ENCODE measurements around the gene SEC16A.

SEC16A gene

DNA sequence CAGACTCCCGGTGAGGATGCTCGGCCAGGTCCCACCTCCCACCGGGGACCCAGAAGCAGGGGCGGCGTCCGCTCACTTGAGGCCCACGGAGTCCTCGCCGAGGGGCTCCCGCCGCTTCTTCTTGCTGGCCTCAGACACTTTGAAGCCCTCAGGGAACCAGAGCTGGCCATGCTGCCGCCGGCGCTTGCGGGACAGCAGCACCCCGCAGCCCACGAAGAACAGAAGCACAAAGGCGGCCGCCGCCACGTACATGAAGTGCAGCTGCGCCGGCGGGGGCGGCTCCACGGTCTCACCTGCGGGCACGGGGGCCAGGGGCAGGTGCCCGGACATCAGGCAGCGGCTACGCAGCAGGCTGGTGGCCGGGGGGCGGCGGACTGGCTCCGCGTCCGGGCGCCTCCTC, 19.4 kb upstream of the SEC16A start:
- no peak for DNase-seq (ENCODE audit: low read depth in 3 of 3)

DNA sequence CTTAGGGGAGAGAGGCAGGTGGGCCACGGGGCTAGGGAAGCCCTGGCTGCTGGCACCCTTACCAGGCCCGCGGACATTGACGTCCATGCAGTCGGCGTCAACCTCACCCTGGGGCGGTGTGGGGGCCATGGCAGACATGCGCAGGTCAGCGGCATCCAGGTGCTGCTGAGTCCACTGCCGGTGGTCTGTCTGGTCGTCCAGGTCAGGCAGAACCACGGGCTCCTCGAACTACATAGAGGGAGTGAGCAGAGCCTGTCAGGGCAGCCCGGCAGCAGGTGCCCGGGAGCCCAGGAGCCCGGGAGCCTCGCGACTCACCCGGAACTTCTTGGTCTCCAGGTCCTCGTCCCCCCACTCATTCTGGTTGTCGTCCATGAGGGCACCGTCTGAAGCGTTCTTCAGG, 18.8 kb upstream of the SEC16A start:
- DNase-seq (ENCODE audit: low read depth in 3 of 3): no peak

DNA sequence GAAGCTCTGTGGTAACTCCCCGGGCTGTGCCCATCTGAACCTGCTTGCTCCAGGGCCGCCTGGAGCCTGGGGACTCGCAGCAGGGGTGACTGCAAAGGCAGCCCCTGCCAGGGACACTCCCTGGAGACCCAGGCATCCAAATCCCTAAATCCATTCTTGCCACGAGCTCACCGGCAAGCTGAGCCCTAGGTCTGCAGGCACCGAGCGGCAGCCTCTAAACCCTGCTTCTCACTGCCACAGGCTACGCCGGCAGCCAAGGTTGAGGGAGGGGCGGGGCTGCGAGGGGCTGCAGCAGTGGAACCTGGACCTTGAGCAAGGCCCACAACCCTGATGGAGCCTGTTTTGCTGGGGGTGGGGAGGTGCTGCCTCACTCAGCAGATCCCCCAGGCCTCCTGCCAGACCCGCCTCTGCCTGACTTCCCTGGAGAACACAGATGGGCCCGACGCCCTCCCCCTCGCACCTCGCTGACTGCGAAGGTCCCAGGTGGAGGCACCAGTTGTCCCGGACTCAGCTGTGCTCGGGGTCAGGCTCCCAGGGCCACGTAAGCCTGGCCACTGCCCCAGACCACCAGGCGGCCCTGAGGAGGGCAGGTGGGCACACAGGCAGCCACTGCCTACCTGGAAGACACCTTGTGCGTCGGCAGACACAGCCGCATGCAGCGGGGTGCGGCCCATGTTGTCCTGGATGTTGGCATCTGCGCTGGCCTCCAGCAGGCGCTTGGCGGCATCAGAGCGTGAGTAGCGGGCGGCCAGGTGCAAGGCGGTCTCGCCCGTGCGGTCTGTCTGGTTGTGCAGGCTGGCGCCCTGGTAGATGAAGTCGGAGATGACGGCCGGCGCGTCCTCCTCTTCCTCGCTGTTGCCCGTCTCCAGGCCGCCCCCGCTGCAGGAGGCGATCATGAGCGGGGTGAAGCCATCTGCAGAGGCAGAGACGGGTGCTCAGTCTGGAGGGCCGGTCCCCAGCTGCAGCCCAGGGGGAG, 17.4 kb upstream of the SEC16A start:
- no peak for DNase-seq (ENCODE audit: low read depth in 3 of 3)

DNA sequence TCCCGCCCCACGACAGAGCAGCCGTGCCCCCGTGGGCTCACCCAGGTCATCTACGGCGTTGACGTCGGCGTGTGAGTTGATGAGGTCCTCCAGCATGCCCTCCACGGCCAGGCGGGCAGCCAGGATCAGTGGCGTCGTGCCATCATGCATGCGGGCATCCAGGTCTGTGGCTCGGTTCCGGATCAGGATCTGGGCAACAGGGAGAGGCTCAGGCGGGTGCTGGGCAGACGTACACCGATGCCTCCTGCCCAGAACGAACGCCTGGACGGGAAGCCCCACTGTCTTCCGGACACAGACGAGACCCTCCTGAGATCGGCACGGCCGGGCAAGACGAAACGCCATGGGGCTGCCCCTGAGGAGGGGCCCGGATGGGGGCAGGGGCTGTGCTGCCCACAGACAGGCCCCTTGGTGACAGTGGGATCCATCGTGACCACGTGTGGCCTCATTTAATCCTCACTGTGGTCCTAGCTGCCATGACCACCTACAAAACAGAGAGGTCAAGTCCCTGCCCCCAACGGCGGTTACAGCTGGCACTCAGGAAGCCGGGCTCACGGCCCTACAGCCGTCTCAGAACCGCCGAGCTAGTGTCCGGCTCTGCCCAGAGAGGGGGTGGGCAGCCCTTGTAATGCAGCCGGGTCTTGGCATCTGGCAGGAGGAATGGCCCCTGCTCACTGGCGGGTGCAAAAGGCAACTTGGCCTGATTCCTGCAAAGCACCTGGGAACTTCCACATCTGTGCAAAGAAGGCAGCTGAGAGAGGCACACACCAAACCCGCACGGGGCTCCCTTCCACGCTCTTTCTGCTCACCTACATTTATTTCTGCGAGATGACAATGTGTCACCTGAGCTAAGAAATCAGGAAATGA, 16.5 kb upstream of the SEC16A start:
- DNase-seq (ENCODE audit: low read depth in 3 of 3): no peak

DNA sequence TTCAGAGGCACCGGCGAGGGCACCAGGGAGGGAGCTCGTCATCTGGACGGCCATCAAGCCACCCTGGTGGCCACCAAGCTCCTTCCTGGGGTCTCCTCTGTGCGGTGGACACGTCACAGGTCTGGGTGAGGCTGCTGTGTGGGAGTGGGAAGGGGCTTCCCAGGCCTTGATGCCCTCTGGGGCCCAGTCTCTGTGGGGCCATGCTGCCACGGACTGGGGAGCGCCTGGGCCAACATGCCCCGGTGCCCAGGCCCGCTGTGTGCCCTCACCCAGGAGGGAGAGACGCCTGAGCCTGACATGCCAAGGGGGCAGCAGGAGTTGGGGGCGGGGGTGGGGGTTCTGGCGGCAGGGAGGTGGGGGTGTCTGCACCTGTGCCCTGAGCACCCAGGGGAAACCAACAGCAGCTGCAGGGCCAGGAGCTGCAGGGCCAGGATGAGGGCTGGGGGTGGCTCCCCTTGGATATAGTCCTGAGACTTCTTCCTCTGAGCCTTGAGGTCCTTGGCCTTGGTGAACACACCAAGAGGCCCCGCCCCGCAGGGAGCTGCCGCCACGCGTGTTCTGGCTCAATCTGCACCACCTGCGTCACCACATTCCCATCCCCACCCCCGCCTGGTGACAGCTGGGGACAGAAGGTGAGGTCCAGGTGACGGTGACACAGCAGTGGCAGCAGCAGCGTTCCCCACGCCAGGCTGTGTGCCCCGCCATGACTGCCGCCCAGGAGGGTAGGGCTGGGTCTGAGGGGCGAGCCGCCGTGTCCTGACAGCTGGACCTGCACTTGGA, 15.3 kb upstream of the SEC16A start:
- no peak for DNase-seq (ENCODE audit: low read depth in 3 of 3)

DNA sequence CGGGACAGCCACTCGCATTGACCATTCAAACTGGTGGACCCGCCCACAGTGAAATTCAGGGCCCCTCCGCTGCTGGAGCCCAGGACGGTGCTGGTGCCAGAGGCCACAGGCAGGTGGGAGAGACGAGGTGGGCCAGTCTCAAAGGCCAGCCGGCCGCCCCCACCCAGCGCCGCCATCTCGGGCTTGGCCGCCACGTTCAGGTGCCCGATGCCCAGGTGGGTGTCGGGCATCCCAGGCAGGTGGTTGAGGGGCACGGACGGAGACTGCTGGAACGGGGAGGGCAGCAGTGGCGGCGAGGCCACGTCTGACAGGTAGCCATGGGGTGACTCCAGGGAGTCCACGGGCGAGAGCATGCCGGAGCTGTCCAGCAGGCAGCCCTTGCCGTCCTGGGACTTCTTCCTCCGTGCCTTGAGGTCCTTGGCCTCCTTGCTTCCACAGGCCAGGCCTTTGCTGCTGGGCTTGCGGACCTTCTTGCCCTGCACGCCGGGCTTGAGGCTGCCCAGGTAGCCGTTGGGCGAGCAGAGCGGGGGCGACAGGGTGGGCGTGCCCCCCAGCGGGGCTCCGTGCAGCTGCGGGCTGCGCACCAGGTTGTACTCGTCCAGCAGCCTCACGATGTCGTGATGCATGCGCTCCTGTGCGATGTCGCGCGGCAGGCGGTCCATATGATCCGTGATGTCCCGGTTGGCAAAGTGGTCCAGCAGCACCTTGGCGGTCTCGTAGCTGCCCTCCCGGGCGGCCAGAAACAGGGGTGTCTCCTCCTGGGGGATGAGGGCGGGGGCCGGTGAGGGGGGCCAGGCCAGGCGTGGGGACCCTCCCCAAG, 14.2 kb upstream of the SEC16A start:
- no peak for DNase-seq (ENCODE audit: low read depth in 3 of 3)

DNA sequence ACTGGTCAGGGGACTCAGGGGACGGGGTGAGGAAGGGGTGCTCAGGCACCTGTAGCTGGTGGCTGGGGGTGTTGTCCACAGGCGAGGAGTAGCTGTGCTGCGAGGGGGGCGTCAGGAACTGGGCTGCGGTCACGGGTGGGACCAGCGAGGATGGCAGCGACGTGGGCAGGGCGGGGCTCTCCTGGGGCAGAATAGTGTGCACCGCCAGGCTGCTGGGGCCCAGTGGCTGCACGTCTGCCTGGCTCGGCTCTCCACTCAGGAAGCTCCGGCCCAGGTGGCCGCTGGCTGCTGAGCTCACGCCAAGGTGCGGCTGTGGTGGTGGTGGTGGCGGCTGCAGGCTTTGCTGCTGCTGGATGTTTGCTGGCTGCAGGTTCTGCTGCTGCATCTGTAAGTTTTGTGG, 13.3 kb upstream of the SEC16A start:
- no peak for DNase-seq (ENCODE audit: low read depth in 3 of 3)

DNA sequence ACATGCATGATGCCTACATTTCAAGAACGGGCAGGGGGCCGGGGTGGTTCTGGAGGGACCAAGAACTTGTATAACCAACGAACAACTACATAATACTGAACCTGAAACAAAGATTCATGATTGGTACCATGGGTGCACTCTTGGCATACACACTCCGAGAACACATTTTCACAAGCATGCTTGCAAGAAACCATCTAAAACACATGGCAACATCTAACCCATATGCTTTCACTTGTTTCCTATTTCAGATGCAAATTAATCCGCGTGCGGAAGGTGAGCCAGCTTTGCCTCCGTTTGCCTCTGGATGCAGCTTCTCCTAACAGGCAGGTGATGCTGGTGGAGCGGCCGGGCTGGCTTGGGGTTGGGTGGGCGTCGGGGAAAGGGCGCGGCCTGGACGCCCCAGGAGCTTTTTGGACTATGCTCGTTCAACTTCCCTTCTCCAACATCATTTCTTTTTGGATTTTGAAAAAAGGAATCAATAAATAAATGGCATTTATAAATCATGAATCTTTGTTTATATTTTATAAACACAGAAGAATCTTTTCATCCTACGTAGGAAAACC, 12.5 kb upstream of the SEC16A start:
- DNase-seq (ENCODE audit: low read depth in 3 of 3): no peak

DNA sequence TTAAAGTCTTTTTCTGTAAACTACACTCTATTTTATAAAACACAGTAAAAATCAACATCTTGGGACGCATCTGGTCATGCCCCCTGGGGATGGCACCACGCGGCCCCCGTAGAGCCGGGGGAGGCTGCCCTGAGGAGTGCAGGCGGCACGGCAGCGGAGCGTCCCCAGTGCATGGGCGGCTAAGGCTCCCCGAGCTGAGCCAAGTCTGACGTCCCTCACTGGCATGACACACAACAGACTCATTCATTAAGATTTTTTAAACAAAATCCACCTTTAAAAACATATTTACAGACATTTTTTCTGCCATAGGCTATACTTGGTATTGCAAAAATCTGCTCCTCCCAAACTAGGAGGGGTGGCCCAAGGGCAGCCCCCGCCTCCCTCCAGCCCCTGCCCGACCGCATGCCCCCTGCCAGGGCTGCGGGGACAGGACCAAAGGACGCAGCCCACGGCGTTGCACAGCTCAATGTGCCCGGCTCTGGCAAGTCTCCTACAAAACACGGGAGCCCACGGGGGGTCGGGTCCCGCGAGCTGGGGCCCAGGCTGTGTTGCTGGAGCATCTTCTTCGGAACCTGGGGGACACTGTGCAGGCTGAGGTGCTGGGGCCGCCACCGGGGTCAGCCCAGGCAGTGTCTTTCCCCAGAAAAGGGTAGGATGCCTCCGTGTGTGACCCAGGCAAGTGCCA, 11.8 kb upstream of the SEC16A start:
- no peak for DNase-seq (ENCODE audit: low read depth in 3 of 3)

DNA sequence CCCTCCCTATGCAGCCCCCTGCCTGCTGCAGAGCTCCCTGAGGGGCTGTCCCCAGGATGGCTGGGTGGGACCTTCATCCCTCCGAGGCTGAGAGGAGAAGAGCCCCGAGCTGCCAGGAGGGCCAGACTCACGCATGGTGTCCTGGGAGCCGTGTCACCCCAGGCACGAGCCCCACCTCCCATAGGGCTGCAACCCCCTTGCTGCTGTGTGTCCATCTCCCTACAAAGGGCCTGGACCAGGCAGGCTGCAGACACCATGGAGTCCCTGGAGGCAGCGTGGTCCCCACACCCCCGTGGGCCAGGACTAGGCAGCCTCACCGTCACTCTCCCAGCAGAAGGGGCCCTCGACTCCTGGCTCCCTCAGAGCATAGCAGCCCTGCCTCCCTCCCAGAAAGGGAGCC, 11.2 kb upstream of the SEC16A start:
- DNase-seq (ENCODE audit: low read depth in 3 of 3): no peak

DNA sequence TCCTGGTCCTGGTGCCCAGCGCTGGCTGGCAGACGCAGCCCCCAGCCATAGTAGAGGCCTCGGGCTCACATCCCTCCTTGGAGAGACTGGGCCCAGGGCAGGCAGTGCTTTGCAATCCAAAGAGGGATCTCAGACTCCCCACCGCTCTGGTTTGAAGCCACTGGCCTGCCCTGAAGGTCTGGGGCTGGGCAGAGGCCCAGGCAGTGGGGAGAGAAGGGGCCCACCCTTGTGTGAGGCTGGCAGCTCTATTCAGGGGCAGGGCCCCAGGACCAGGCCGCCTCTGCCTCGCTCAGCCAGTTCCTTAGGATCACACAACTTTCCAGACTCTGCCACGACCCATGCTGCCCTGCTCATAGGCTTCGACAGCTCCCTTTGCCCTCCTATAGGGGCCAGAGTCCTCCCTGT, 10.7 kb upstream of the SEC16A start:
- no peak for DNase-seq (ENCODE audit: low read depth in 3 of 3)

DNA sequence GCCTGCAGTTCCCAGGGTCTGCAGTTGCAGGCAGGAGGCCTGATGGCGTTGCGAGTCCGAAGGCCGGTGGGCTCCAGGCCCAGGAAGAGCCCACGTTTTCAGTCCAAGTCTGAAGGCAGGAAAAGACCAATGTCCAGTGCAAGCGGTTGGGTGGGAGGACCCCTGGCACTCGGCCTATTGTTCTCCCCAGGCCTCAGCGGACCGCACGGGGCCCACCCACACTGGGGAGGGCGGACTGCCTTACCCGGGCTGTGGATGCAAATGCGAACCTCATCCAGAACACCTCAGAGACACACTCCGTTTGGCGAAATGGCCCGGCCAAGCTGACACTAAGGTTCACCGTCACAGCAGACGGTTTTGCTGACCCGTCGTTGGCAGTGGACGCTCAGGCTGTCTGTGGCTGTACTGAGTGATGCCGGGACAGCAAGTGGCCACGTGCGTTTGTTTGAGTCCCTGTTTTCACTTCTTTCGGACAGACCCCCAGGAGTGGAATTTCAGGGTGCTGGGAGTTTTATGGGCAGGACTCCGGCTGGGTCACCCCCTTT, 10.2 kb upstream of the SEC16A start:
- no peak for DNase-seq (ENCODE audit: low read depth in 3 of 3)

DNA sequence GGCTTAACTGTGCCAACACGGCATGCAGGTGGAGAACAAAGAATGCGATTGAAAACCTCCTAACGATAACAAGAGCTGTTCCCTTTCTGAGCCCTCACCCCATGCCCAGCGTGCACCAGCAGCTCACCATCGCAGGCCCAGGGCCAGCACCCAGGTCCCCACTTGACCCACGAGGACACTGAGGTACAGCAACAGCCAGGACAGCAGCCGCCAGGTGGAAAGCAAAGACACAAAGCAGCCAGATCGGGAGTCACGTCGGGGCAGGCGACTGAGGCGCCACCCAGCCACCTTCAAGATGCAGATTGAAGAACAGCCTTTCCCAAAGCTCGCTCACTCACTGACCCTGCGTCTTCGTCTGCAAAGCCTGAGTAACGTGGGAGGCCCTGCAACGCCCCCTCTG, 6.9 kb upstream of the SEC16A start:
- DNase-seq (ENCODE audit: low read depth in 3 of 3): no peak

DNA sequence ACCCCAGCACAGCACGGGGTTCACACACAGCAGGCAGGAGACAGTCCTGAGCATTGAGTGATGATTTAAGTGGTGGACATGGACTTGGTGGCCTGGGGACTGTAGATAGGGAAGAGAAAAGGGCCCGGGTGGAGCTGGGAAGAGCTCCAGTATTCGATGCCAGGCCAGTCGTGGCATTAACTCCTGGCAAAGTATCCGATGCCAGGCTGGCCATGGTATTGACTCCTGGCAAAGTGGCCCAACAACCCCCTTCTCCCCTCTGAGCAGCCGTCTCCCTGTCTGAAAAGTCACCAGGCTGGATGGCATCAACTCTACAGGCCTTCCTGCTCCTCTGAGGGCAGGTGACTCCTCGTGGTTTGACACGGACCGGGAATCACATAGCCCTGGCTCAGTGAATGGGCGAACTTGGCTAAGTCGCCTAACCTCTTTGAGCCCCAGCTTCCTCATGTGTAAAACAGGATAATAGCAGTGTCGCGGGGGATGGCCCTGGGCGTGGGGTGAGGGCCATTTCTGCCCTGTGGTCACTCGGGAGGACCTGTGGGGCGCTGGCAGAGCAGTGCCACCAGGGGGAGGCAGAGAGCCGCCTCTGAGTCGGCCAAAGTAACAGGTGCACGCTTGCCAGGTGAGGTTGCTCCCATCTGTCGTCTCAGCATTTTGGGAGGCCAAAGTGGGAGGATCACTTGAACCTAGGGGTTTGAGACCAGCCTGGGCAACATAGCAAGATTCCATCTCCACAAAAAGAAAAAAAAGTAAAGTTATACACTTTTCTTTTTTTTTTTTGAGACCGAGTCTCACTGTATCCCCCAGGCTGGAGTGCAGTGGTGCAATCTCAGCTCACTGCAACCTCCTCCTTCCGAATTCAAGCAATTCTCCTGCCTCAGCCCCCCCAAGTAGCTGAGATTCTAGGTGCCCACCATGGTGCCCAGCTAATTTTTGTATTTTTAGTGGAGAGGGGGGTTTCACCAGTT, 5.7 kb upstream of the SEC16A start:
- DNase-seq (ENCODE audit: low read depth in 3 of 3): peak; percentile 46 to 71 (median 55)

DNA sequence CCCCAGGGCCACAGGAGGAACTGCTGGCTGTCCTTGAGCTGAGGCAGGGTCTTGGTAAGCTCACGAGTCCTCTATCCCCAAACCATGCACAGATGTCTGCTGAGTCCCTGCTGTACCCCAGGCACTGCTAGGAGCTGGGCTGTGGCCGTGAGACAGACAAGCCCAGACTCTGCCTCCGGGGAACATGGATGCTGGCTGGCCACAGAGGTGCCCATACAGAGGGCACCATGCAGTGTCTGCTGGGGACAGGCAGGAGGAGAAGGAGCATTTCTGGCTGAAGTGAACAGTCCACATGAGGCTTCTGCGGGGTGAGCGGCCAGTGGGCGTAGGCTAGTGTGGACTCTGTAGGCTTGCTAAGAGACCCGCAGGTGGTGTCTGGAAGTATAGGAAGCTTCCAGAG, 4.8 kb upstream of the SEC16A start:
- DNase-seq (ENCODE audit: low read depth in 3 of 3): no peak

DNA sequence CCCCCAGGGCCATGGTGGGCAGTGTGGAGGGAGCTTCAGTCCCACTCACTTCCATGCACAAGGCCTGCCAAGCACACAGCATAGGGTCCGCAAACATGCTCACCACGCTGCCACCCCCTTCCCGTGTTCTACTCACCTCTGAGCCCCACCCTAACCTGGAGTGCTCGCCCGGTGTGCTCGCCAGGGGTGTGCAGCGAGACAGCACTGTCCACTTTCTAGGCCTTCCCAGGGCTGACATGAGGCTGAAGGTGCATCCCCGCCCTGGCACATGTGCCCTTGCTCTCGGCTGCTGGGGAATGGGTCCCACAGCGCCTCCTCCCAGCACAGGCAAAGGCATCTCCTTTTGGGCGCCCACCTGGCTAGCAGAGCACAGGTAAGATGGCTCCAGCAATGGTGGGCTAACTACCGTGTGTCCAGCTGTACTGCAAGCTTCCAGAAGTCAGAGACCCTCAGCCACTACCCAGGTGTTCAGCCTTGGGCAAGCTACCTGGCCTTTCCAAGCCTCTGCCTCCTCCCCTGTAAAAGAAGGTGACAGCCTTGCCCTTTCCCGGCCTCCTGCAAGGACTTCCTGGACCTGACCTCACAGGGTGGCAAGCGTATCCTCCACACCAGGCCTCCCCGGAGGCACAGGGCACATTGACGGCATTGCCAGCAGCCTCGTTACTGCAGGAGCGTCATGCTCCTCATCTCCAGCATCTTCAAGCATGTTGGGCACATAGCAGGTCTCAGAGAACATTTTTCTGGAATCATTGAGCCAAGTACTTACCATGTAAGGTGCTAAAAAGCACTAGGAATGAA, 4.2 kb upstream of the SEC16A start:
- DNase-seq (ENCODE audit: low read depth in 3 of 3): no peak

DNA sequence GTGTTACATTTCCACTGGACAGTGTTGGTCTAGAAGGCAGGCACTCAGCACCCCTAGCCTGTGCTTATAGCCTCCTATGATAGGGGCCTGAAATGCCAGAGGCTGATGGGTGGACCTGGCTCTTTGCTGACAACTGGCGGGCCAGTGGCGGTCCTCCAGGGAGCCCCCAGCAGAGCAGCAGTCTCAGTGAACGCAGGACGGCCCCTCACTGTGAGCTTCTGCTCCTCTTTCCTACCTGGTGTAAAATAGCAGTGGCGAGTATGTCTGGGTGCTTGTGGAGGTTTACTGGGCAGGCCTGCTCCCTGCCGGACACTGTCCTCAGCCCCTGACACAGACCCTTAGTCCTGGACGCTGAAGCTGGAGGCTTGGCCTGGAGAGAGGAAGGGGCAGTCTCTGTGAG, 3.3 kb upstream of the SEC16A start:
- no peak for DNase-seq (ENCODE audit: low read depth in 3 of 3)
